T-helper 9 cell (primary cell): Measurements from ENCODE around the gene EXT2.
A peak's percentile ranks its signal among the peaks of the same experiment; 100 is the strongest.

ENCODE experiments used
- DNase-seq: peaks from one replicate; pipeline ENCODE4 v3.0.0-alpha.2; 2020

Gene EXT2

DNA sequence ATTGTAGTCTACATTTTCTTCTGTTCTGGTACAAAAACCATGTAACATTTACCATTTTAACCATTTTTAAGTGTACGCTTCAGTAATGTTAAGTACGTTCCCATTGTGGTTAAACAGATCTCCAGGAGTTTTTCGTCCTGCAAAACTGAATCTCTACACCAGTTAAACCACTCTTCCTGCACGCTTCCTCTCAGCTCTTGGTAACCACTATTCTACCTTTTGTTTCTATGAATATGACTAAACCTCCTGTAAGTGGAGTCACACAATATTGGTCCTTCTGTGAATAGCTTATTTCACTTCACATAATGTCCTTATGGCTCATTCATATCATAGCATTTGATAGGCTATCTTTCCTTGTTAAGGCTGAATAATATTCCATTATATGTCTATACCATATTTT, 7.1 kb upstream of the EXT2 start:
- DNase-seq: no peak

DNA sequence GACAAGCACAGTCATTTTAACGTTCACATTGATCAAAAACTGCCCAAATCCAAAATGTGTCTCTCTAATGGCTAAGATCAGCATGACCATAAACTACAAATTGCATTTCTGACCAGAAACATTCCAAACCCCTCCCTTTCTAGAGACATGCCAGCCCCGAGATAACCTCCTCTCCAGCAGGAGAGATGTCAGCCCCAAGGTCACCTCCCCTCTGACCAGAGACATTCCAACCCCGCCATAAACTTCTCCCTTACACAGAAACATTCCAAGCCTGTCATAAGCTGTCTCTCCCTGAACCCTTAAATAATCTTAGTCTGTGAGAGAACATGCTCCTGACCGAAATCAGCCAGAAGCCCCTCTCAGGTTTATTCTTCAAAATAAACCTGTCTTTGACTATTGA, 6.6 kb upstream of the EXT2 start:
- DNase-seq: no peak

DNA sequence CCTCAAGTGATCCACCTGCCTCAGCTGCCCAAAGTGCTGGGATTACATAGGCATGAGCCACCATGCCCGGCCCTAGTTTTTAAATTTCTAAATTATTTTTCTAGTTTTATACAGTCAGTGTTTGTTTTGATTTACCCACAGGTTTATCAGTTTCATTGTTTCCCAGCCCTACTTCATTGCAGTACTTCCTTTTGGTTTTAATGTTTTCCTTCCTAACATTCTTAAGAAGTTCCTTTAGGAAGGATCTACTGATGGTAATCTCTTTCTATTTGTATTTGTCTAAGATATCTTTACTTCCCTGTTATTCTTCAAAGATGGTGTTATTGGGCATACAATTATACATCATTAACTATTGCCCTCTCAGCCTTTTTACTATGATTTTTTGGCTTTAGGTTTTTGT, 4.9 kb upstream of the EXT2 start:
- DNase-seq: no peak

DNA sequence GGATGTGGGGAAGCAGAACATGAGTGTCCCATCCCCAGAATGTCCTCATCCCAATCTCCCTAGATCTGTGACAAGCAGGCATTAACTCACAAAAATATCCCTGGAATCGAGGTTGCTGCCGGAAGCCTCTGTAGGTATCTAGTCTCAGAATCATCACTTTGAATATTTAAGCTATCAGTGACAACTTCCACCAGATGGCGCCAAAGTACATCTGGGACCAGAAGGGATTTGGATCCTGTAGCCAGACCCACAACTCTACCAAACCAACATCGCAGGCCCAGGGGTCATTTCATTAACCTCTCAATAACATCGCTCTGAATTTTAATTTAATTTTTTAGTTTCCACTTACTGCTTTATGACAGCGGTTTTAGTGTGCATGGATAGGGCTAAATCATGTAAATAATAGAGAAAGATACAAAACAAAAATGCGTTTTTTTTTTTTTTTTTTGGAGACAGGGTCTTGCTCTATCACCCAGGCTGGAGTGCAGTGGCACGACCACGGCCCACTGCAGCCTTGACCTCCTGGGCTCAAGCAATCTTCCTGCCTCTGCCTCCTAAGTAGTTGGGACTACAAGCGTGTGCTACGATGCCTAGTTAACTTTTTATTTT, 1.1 kb upstream of the EXT2 start:
- peak; percentile 80 for DNase-seq

DNA sequence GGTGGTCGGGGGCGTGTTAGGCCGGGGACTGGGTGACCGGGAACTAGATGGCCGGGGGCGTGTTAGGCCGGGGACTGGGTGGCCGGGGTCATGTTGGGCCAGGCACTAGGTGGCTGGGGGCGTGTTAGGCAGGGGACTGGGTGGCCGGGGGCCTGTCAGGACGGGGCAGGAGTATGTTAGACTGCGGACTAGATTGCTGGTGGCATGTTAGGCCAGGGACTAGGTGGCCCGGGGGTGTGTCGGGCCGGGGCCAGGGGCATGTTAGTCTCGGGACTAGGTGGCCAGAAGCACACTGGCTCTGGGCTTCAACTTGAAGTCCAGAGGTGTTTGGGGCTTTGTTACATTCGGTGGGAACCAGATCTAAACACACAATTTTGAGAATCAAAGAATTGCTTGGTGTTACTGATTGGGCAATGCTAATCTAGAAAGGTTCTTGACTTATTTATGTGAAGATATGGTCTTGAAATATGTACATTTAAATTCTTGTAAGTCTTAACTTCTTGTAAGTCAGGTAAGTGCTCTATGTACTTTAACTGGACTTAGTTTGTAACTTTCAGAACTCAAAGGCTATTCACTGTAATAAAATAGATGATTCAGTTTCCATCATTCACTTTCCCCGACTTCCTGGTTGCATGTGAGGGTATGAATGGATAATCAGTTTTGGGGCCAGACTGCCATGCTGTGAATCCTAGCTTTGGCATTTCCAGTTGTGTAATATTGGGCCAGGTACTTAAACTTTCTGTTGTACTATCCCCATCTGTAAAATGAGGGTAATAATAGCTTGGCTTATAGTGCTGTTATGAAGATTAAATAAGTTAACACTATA, 1.1 kb downstream of the EXT2 start:
- DNase-seq: no peak

DNA sequence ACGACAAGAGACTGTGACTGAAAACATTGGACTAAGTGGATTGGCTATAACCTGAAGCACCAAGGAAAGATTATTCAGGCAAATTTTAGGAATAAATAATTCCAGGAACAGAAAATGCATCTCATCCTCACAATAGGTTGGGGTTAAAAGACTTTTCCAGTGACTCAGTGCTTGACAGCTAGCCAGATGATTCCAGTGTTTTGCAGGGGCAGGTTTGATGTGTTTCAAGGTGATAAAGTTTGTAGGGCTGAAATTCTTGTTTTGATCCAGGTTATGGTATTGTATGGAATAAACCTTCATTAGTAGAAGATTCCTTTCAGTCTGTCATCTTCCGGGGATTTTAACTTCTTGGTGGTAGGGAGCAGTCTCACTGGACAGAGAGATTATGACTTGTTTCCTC, 2.3 kb downstream of the EXT2 start:
- DNase-seq: no peak

DNA sequence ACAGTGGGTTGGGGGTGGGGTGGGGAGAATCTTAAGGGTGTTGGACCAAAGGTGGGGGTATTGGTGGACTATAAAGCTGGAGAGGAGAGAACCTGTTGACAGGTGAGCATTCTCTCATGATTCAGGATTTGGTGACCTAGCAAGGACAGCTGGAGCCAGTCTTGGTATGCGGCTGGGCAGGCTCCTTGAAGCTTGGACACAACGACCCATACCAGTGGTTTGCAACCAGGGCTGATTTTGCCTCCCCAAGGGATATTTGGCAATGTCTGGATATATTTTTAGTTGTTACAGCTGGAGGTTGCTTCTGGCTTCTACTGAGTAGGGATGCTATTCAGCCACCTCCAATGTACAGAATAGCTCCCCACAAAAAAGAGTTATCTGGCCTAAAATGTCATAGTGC, 5.6 kb downstream of the EXT2 start:
- DNase-seq: no peak

DNA sequence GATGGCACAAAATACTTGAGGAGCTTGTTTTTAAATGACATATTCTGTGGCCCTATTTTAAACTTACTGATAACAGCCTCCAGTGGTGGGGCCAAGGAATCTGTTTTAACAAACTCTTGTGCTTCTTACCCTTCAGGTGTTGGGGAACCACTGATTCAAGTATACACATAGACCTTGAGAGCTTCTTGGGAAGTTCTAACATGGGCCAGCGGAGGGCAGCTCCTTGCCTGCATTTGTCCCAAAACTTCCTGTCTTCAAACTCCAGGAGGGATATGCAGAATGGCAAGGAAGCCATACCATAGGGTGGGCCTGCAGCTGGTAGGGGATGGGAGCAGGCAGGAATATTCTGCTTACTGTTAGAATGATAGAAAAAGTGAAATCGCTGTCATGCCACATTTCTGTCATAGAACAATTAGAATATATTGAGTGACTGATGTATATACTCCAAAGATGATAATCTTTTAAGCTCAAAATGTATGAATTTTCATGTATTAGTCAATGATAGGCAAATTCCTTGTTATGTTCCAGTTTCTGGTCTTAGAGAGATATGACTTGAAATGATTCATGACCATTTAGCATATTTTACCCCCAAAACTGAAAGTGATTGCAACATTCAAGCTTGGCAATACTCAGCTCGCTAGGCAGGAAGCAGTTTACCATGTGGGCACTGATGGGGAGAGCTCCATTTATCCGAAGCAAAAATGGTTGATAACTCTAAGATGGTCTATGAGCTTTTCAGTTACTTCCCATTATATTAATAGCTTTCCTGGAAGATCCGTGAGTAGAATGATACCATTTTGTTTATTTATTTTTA, 9.2 kb downstream of the EXT2 start:
- no peak for DNase-seq

DNA sequence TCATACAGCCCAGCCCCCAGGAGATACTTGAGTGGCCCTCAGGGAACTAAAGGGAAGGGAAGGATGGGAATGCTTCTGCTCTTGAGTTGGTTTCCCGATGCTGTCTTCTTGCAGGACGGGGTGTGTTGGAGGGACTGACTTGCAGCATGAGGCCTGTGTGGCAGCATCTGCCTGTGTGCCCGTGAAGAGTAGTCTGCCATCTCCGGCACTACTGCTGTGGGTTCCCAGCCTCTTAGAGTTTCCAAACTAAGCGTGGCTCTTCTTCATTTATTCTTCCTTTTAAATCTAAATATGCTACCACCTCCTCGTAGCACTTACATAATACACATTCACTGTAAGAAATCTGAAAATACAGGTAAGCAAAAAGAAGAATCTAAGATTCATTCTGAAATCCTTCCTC, 12.8 kb downstream of the EXT2 start:
- no peak for DNase-seq

DNA sequence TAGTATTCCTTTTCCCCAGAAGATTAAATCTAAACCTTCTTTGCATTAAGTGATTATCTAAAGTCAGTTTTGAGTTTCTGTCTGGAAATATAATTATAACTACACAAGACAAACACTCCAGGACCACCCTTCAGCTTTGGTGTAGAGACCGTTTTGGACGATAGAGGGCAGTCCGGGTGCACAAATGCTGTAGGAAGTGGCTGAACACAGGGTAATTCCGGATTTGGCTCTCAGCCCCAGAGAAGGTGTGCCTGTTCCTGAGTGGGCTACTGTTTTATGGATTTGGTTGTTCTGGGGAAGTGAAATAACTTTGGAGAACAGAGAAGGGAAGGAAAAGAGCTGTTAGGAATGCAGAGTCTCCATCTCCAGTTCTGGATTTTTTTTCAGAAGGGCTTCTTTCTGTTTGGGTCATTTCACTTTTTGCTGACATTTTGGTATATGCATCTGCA, 14.8 kb downstream of the EXT2 start:
- DNase-seq: peak; percentile 27

DNA sequence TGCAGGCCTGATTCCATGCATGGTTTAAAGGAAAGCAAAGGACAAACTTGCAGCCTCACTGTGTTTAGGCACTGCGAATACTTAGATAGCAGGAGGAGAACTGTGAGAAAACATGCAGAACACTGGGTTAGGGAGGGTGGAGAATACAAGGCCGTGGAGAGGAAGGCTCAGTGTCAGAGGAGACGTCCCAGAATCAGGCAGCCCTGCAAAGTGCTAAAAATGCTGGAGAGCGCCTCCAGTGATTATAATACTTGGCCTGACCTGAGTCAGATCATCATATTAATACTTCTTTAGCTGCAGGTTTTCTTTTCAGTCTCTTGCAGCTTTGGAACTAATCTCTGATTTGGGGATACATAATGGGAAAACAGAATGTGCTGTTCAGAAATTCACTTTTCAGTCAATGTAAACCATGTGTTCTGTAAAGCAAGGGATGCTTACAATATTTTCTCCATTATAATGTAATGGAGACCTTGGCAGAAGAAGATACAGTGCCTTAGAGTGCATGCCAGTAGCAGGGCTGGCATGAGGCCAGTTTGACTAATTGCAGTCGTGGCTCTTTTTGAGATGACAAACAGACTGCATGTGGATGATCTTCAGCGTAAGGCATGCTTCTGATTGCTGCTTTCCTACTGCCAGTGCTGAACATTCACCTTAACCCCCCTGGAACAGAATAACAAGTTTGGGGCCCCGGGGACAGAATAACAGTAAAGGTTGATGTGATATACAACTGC, 16.8 kb downstream of the EXT2 start:
- DNase-seq: no peak

DNA sequence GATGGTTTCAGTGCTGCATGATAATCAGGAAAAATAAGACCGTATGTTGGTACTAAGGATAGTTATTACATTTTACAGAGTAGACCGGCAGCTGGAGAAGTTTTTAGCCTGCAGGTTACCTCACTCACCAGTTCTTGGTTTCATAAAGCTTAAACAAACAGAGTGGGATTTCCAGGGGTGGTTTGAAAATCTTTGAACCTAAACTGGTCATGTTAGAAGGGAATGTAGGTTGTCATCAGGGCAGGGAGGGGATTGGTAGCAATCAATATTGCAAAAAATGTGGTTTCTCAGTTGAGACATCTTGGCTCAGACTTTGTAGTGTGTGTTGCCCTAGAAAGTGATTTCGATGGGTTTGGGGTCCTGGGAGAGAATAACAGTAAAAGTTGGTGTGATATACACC, 17.5 kb downstream of the EXT2 start:
- DNase-seq: no peak

DNA sequence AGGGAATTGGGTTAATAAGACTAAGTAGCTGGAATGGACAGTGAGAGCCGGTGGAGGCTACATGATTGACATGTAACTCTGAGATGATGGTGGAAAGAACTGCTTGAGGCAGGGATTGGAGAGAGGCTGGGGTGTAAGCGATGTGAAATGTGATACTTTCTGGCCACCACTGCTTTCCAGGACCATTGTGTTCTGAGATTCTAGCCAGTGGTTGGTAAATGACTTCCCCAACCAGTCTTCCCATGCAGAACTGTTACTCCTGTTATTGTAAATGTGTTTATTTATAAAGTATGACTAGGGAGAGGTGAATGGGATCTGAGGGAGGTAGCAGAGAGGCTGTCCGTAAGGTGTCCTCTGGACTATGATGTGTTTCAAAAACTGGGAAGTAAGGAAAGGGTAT, 18.1 kb downstream of the EXT2 start:
- no peak for DNase-seq

DNA sequence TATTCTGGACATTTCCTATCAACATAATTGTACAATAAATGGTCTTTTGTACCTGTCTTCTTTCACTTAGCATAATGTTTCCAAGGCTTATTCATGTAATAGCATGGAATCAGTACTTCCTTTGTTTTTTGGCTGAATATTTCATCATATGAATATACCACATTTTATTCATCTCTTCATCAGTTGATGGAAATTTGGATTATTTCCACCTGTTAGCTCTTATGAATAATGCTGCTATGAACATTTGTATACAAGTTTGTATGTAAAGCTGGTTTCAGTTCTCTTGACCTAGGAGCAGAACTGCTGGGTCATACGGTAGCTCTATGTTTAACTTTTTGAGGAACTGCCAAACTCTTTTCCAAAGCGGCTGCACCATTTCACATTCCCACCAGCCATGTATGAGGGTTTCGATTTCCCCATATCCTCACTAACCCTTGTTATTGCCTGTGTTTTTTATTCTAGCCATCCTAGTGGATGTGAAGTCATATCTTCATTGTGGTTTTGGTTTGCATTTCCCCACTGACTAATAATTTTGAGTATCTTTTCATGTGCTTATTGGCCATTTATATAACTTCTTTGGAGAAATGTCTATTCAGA, 20.9 kb downstream of the EXT2 start:
- no peak for DNase-seq

DNA sequence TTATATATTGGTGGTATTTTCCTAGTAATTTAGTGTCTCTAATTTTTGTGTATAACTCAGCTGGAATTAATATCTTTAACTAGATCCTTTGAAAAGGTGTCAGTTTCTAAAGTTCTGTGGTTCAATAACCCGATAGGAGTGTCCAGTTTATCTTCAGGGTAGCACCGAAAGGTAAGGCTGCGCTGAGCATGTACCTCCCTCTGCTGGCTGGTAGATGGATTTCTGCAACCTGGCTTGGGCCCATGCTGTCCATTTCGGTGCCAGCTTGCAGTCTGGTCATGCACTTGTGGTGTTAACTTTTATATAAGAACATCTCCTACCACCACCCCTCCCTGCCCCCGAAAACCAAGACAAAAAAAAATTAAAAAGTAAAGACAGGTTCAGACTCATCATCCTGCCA, 24.7 kb downstream of the EXT2 start:
- DNase-seq: no peak

DNA sequence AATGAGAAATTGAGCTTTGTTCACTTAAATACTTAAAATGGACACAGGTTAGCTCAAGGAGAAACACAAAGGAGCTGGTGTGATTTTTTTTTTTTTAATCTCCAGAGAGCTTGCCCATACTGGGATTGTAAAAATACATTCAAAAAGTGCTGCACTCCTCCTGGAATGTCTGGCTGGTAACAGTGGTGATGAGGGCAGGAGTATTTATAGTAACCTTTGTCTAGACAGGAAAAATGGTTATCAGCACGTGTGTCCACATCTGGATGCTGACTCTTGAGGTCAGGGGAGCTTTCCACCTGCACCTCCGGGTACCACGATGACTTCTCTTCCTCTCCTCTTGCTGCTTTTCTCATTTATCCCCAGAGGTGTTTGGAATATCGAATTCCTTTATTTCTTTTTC, 30.1 kb downstream of the EXT2 start:
- DNase-seq: no peak

DNA sequence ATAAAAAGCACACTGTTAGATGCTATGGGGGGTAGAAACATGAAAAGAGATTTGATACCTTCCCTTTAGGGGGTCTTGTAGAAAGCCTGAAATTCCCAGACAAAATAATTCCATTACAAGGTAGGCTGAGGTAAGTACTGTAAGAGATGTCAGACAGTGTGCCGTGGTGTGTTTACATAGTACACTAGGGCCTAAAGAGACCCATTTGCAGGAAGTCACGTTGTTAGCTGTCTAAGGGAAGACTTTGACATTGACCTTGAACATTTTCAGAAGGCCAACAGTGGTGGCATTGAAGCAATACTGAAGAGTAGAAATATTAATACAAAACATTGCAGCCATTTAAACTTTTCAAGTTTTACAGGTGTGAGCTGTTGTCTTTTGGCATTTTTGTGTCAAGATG, 30.8 kb downstream of the EXT2 start:
- DNase-seq: no peak

DNA sequence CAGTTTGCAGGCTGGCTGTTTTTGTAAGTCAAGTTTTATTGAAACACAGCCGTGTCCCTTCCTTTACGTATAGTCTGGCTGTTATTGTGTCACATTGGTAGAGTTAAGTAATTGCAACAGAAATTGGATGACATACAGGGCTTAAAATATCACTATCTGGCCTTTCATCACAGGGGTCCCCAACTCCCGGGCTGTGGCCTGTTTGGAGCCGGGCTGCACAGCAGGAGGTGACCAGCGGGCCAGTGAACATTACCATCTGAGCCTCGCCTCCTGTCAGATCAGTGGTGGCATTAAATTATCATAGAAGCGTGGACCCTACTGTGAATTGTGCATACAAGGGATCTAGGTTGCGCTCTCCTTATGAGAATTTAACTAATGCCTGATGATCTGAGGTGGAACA, 31.7 kb downstream of the EXT2 start:
- no peak for DNase-seq

DNA sequence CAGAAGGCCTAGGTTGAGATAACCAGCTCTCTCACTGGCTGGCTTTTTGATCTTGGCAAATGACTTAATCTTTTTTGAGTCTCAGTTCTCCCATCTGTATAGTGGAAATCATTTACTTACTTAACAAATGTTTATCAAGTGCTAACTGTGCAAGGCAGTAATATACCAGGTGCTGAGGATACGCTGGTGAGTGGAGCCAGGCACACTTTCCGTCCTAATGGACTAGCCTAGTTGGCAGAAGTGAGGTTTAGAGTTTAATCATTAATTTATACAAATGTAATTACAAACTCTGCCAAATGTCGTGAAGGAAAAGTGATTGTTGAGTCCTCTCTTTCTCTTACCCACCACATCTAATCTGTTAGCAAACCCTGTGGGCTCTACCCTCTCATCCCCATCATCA, 33.3 kb downstream of the EXT2 start:
- DNase-seq: no peak

DNA sequence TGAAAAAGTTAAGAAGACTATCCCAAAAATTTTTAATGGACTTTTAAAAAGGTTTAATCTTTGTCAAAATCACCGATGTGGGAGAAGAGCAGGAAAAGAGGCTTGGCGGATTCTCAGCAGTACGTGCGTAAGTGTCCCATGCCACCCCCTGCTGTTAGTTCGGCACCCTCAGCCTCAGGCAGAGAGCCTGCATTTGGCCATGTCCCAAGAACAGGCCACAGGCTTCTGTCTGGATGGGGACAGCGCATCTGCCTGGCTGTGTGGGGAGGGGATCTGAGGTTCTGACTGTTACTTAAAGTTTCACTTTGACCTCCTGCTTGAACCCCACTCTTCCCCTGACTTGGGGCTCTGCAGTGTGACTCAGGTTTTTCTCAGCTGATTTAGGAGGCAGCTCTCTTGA, 35.3 kb downstream of the EXT2 start:
- no peak for DNase-seq

DNA sequence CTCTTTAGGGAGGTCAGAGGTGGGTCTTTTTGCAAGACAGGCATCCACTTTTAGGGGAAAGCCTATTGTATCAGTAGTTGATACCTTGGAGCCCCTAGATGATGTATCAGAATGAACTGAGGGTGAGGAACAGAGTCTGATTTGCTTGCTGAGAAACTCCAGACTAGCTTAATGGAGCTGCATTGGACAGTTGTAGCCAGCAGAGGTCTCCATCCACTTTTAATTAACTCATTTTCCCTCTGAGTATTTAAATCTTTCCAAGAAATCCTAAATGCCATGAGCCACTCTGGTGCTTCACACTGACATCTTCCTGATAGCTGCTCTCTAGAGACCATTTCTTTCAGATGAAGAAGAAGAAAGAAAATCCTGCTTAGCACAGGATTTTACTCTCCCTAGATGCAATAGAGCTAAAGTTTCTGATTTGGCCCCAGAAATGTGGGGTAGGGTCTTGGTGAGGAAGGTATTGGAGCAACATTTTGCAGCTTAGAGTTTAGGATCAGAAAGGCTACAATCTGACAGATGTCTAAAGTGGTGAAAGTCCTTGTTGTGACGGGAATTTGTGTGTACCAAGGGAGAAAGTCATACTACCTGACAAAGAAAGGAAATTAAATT, 38.0 kb downstream of the EXT2 start:
- no peak for DNase-seq

DNA sequence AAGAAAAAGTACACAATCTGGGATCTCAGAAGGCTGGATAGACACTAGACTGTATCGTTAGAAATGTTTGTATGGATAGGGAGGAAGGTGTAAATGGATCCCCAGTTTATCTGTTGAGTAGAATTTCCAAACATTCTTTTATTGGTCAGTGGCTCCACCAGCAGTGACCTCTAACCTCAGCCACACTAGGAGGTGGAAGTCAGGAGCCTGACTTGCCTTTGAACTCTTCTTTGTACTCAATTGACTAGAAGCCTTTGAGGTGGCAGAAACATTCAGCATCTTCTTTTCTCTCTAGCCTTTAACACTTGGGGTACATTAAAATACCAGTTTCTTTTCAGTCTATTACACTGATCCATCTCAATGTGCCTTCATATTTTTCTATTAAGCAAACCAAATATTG, 39.1 kb downstream of the EXT2 start:
- DNase-seq: no peak
